ENCODE data around the gene WAPL.

GRCh38 chr10:86447432-86447831, 74.2 kb downstream of the WAPL start:
- TF ChIP-seq GATA1 (IDR thresholded peaks at IDR 0.05; ENCODE audit: low read depth, low read length) = no peak
- no peak for TF ChIP-seq POLR2A (IDR thresholded peaks at IDR 0.05; ENCODE audit: low read length)
